Vagina (tissue), 2 donors: ENCODE measurements around the gene SLC22A31. TPM values are rescaled to one million over a fixed set of nuclear protein-coding genes. Genes with fewer than 3 reads are reported as not detected.
A peak's percentile ranks its signal among the peaks of the same experiment; 100 is the strongest.

Experiments used
- DNase-seq, 2 donors: peaks; one replicate each; pipeline ENCODE4 v3.0.0-alpha.2; 2017; ENCODE audit errors: extremely low spot score in 2 of 2
- H3K27ac ChIP-seq: fragments of 200-600 bp; sonication (generic); one replicate; pipeline ENCODE4 v1.5.1; 2019
- H3K27me3 ChIP-seq: fragments of 200-600 bp; sonication (generic); one replicate; pipeline ENCODE4 v1.5.1; 2019
- H3K36me3 ChIP-seq, 2 donors: fragments of 200-600 bp; sonication (generic); one replicate each; pipeline ENCODE4 v1.5.1; 2017 to 2019
- H3K4me1 ChIP-seq: fragments of 200-600 bp; sonication (generic); one replicate; pipeline ENCODE4 v1.5.1; 2019
- H3K4me3 ChIP-seq, 2 donors: fragments of 200-600 bp; sonication (generic); 1 replicate in 1 of 2; 2 replicates in 1 of 2; pipeline ENCODE4 v1.5.1; 2016 to 2019
- H3K9me3 ChIP-seq: fragments of 200-600 bp; sonication (generic); one replicate; pipeline ENCODE4 v1.5.1; 2019
- POLR2A ChIP-seq, 2 donors: fragments of 450-650 bp; IDR thresholded peaks; one replicate each; pipeline ENCODE4 v1.6.1; 2017; ENCODE audit warnings: antibody characterized with exemption in 2 of 2, mild to moderate bottlenecking in 2 of 2, moderate library complexity in 2 of 2
- POLR2AphosphoS5 ChIP-seq, 2 donors: sonication (generic); formaldehyde crosslinking; IDR thresholded peaks; one replicate each; pipeline ENCODE4 v1.9.0; 2017; ENCODE audit warnings: antibody characterized with exemption in 2 of 2, mild to moderate bottlenecking in 2 of 2, low read depth in 1 of 2; ENCODE audit not compliant: insufficient read depth in 1 of 2
- intact Hi-C: fragments of 100-400 bp; cut with DNase I; formaldehyde crosslinking; loops from one replicate; pipeline ENCODE4 v1.15.1; 2023
- total RNA-seq: library from RNA; depleted of rRNA; stranded (reverse); fragments of >200 nt; gene quantifications from one replicate; pipeline ENCODE4 v1.2.3, GENCODE V29; 2016
- TF ChIP-seq, protein P1 (sequence below), 3 experiments: fragments of 450-650 bp in 2 of 3; fragments of 200-600 bp in 1 of 3; sonication (generic) in 1 of 3; IDR thresholded peaks; one replicate each; pipeline ENCODE4 v1.5.1; 2017 to 2019; ENCODE audit warnings: antibody characterized with exemption in 3 of 3, mild to moderate bottlenecking in 2 of 3, moderate library complexity in 2 of 3

Gene SLC22A31
- total RNA-seq, 1 donor from 2014 or later = not detected

DNA sequence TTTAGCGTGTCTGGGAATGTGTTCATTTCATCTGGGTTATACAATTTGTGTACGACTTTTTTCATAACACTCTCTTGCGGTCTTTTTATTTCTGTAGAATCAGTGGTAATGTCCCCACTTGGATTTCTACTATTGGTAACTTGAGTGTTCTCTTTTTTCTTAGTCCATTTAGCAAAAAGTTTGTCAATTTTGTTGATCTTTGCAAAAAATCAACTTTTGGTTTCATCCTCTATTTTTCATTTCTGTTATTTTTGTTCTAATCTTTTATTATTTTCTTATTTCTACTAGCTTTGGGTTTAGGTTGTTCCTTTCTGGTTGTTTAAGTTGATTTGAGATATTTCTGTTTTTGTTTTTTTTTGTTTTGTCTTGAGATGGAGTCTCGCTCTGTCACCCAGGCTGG lies 7.7 kb upstream of the SLC22A31 start:
- Histone ChIP-seq H3K4me3 (no peak overlapping the region), H3K36me3 (no peaks in the 10 kb centered on the region), H3K4me1 (no peaks in the 10 kb centered on the region), H3K9me3 (no peaks in the 10 kb centered on the region), H3K27me3 (no peaks in the 10 kb centered on the region), H3K27ac (no peak overlapping the region)
- no peak for TF ChIP-seq POLR2AphosphoS5 (IDR thresholded peaks at IDR 0.05; ENCODE audit: insufficient read depth in 1 of 2, low read depth in 1 of 2)
- intact Hi-C loops = no loop called here
- no peak for DNase-seq

GRCh38 chr16:89202422-89203215 lies 2.3 kb upstream of the SLC22A31 start:
- H3K4me1 ChIP-seq = peaks cover 21% of the 10 kb centered on the region
- H3K36me3 ChIP-seq = no peaks in the 10 kb centered on the region
- H3K27me3 ChIP-seq = no peaks in the 10 kb centered on the region
- no peak overlapping the region for H3K27ac ChIP-seq
- H3K9me3 ChIP-seq = no peaks in the 10 kb centered on the region
- DNase-seq = no peak
- TF ChIP-seq, protein P1, sequence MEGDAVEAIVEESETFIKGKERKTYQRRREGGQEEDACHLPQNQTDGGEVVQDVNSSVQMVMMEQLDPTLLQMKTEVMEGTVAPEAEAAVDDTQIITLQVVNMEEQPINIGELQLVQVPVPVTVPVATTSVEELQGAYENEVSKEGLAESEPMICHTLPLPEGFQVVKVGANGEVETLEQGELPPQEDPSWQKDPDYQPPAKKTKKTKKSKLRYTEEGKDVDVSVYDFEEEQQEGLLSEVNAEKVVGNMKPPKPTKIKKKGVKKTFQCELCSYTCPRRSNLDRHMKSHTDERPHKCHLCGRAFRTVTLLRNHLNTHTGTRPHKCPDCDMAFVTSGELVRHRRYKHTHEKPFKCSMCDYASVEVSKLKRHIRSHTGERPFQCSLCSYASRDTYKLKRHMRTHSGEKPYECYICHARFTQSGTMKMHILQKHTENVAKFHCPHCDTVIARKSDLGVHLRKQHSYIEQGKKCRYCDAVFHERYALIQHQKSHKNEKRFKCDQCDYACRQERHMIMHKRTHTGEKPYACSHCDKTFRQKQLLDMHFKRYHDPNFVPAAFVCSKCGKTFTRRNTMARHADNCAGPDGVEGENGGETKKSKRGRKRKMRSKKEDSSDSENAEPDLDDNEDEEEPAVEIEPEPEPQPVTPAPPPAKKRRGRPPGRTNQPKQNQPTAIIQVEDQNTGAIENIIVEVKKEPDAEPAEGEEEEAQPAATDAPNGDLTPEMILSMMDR (IDR thresholded peaks at IDR 0.05) = no peak
- TF ChIP-seq POLR2AphosphoS5 (IDR thresholded peaks at IDR 0.05; ENCODE audit: insufficient read depth in 1 of 2, low read depth in 1 of 2) (no peak), POLR2A (IDR thresholded peaks at IDR 0.05) (no peak)
- H3K4me3 ChIP-seq = peak overlapping the region in 1 of 2 donors; percentile 7
- intact Hi-C loops = no loop called here

DNA sequence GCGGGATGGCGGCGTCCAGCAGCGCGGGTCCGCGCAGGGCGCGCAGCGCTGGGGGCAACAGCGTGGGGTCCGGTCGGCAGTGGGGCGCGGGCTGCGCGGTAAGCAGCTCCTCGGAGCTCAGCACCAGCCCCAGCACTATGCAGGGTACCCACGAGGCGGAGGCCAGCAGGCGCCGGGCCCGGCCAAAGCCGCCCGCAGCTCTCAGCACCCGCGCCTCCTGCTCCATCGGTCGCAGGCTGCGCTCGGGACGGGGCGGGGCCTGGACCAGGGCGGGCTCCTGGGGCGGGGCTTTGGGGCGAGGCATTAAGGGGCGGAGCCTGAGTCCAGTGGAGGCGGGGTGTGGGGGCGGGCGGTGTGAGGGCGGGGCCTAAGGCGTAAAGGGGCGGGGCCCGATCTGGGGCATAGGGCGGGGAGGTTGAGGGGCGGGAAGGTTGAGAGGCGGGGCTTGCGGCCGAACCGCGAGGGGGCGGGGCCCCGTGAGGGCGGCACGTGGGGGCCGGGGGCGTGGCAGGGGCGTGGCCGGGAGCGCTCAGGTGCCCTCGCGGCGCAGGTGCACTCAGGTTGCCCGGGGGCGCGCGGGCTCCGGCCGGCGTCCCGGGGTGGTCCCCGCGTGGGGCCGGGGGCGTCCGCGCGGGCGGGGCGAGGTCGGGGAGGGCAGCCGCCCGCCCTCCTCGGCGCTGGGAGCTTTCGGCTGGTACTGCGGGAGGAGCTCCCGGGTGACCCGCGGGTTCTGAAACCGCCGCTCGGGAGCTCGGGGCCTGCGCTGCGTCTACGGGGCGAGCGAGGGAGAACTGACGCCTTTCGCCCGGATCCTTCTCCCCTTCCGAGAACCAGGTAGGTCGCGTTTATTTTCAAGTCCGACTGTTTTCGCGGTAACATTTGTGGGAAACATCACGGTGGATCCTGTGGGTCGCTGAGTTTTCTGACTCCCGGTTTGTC lies 1.4 kb upstream of the SLC22A31 start:
- Histone ChIP-seq H3K27me3 (no peaks in the 10 kb centered on the region), H3K36me3 (no peaks in the 10 kb centered on the region), H3K4me3 (peak overlapping the region; percentile 7 to 39), H3K4me1 (peaks cover 21% of the 10 kb centered on the region), H3K27ac (no peak overlapping the region), H3K9me3 (no peaks in the 10 kb centered on the region)
- intact Hi-C loops = no loop called here
- TF ChIP-seq POLR2AphosphoS5 (IDR thresholded peaks at IDR 0.05; ENCODE audit: insufficient read depth in 1 of 2, low read depth in 1 of 2) (no peak), POLR2A (IDR thresholded peaks at IDR 0.05) (no peak)
- TF ChIP-seq, protein P1 (IDR thresholded peaks at IDR 0.05) = no peak
- DNase-seq = no peak

DNA sequence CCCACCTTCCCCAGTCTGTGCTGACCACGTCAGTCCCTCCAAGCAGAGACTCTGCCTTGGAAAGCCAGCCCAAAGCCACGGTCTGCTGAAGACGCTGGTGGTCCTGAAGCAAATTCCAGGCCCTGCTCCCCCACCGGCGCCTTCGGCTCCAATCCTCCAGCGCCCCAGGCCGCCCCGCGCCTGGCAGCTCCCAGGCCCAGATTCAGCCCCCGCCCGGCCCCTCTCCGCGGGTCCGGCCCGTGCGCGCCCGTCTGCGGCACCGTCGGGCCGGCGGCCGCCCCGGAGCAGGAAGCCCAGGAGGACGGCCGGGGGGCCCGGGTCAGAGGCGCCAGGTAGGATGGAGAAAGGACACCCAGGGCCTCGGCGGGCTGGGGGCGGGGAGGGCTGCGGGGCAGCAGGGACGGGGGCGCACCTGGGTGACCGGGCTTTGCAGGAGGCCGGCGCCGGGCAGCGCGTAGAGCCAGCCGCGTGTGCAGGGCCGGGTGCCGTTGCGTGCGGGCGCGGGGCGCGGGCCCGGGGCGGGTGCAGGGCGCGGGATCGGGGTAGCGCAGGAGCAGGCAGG lies 594 bp upstream of the SLC22A31 start:
- no peak for DNase-seq
- H3K4me3 ChIP-seq = peak overlapping the region; percentile 7 to 39
- no peaks in the 10 kb centered on the region for H3K27me3 ChIP-seq
- H3K36me3 ChIP-seq = no peaks in the 10 kb centered on the region
- intact Hi-C loops = no loop called here
- H3K4me1 ChIP-seq = peaks cover 21% of the 10 kb centered on the region
- H3K27ac ChIP-seq = no peak overlapping the region
- TF ChIP-seq POLR2AphosphoS5 (IDR thresholded peaks at IDR 0.05; ENCODE audit: insufficient read depth in 1 of 2, low read depth in 1 of 2) (no peak), POLR2A (IDR thresholded peaks at IDR 0.05) (no peak)
- TF ChIP-seq, protein P1 (IDR thresholded peaks at IDR 0.05) = no peak
- H3K9me3 ChIP-seq = no peaks in the 10 kb centered on the region
